ENCODE data around the gene TF. TPM values are rescaled to one million over a fixed set of nuclear protein-coding genes. Genes with fewer than 3 reads are reported as not detected.

Gene TF
- total RNA-seq, 4 donors from 2014 or later = 13.9 to 154 (median 67.3) TPM

DNA sequence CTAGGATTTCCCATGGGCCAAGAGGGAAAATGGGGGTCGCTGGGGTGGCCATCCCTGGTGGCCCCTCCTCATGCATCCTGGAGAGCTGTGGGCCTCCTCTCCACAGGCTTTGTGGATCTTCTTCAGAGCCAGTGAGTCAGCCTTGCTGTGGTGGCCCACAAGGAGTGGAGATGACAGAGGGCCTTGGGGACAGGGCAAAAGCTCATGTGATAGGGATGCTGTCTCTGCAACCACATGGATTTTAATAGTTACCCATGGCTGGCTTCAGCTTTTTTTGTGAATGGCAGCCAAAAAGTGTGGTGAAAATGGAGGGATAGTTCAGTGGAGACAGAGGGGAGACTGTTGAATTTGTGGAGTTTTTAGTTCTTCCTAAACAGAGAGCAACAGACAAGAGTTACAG is 1.2 kb downstream of the TF start:
- TF ChIP-seq, protein P1, sequence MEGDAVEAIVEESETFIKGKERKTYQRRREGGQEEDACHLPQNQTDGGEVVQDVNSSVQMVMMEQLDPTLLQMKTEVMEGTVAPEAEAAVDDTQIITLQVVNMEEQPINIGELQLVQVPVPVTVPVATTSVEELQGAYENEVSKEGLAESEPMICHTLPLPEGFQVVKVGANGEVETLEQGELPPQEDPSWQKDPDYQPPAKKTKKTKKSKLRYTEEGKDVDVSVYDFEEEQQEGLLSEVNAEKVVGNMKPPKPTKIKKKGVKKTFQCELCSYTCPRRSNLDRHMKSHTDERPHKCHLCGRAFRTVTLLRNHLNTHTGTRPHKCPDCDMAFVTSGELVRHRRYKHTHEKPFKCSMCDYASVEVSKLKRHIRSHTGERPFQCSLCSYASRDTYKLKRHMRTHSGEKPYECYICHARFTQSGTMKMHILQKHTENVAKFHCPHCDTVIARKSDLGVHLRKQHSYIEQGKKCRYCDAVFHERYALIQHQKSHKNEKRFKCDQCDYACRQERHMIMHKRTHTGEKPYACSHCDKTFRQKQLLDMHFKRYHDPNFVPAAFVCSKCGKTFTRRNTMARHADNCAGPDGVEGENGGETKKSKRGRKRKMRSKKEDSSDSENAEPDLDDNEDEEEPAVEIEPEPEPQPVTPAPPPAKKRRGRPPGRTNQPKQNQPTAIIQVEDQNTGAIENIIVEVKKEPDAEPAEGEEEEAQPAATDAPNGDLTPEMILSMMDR (IDR thresholded peaks at IDR 0.05; ENCODE audit: low read depth) = no peak

DNA sequence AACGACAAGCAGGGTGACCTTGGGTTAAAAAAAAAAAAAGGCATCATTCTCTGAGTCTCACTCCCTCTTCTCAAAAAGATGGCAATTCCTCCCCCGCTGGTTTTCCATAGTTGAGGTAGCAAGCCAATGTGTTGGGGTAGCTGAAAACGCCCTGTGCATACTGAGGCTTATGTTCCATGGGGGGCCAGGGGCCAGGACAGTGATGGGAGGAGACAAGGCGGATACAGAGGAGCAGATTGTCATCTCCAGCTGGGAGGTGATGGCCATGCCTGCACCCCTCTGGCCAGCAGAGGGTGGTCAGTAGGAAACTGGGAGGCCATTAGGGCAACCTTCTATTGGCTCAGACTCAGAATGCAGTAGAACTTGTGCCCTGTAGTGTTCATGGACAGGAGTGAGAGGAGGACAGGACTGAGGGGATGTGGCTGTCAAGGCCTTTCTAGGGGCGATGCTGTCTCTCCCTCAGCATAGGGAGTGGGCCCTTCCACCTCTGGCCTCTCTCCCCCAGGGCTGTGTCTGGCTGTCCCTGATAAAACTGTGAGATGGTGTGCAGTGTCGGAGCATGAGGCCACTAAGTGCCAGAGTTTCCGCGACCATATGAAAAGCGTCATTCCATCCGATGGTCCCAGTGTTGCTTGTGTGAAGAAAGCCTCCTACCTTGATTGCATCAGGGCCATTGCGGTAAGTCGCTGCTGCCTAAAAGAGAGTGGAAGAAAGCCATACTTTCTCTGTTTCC is 1.9 kb downstream of the TF start:
- TF ChIP-seq, protein P1 (IDR thresholded peaks at IDR 0.05; ENCODE audit: low read depth) = no peak

DNA sequence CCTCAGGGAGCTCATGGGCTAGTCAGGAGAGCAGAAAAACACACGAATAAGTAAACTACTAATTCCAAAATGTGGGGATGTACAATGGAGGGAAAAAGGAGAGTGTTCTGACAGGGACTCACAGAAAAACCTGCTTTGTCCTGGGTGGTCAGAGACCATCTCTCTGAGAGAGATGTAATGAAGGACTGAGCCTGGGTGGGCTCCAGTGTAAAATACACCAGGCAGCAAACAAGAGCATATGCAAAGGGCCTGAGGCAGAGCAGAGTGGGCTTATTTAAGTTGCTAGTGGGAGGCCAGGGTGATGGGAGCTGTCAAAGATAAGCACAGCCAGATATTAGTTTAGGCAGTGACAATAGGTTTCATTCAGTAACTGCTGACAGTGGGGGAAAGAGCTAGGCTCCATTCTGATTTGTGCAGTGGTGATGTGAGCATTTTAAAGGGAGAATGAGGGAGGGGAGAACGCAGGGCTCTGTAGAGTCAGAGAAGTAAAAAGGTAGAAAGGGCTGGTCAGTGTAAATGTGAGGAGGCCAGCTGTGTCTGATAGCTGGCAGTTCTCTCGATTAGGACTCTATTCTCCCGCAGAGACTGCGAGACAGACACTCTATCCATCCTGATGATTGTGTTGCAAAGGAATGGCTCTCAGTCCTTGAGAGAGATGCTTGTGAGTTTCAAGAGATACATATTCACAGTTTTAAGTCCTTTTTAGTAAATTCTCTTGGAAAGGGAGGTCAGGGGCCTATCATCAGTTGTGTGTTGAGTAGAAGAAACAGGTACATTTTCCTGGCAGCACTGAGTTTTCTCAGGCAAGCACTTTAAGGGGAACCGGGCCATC is 3.5 kb downstream of the TF start:
- TF ChIP-seq, protein P1 (IDR thresholded peaks at IDR 0.05; ENCODE audit: low read depth) = no peak

DNA sequence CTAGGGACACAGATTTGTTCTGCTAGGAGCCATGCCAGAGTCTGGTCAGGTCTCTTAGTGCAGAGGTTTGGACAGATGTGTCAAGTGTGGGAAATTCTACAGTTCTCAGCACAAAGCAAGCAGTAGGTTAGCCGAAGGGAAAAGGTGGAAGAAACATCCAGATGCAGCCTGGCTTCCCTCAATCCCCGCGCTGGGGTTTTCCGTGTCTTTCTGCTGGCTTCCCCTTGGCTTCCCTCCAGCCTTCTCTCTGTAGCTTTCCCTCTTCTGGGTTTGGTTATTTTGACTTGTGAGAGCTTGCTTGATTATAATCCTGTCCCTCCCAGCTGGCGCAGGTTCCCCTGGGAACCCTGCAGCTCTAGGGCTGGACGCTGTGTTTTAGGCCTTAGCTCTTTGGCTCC is 4.1 kb downstream of the TF start:
- TF ChIP-seq, protein P1 (IDR thresholded peaks at IDR 0.05; ENCODE audit: low read depth) = no peak

DNA sequence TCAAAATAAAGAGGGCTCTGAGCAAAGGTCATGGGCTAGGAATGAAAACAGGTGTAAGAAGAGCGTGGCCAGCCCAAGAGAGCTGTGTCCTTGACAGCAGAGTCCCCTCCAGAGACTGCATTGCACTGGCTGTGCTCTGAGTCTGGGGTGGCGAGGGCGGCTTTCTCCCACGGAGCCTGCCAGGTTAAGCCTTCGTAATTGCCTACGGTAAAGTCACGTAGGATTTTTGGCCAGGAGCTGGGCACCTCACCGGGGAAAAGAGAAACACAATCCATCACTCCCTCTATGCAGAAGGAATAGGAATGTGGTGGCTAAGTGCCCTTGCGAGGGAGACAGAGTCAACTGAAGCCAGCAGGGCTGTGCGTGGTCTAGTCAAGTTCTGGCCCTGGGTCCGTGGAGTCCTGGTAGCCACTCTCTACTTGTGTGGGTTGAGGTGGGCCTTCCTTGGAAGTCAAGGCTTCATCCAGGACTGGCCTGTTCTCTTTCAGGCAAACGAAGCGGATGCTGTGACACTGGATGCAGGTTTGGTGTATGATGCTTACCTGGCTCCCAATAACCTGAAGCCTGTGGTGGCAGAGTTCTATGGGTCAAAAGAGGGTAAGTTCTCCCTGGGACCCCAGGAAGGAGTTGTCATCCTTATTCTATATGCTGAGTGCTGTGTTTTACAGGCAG is 7.0 kb downstream of the TF start:
- TF ChIP-seq, protein P1 (IDR thresholded peaks at IDR 0.05; ENCODE audit: low read depth) = no peak

DNA sequence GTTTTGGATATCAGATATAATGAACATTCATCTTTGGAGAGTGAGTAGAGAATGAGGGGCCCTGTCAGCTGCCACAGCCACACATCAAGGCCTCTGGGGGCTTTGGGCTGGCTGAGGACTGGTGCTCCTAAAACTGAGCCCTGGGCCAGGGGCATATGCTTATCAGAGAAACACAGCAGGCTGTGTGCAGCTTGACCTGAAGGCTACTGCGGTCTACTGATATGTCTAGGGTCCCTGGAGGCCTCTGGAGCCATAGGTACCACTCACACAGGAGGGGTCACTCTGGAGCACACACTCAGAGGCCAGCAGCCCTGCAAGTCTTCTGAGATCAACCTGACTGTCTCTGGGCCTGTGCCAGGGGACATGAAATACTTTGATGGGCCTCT is 7.6 kb downstream of the TF start:
- TF ChIP-seq, protein P1 (IDR thresholded peaks at IDR 0.05; ENCODE audit: low read depth) = no peak

DNA sequence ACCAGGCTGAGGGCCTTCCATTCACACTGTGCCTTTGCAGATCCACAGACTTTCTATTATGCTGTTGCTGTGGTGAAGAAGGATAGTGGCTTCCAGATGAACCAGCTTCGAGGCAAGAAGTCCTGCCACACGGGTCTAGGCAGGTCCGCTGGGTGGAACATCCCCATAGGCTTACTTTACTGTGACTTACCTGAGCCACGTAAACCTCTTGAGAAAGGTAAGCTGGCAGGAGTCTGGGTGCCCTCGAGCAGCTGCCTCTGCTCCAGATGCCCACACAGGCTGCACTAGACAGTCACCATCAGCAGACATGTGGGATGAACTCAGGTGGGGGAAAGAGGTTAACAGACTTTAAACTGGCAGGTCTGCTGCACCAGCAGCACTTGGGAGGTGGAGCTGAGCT is 8.3 kb downstream of the TF start:
- TF ChIP-seq, protein P1 (IDR thresholded peaks at IDR 0.05; ENCODE audit: low read depth) = no peak
